KBM-7 (cell line): Measurements from ENCODE around the gene CDADC1.
"Not testable (repeated sequence)": the region's sequence is repeated elsewhere in the genome, so short reads cannot be mapped to it uniquely, and the experiment has no call there.

Source experiments
- DNase-seq: peaks from one replicate; pipeline ENCODE4 v3.0.0-alpha.2; 2015
- in situ Hi-C: fragments of 300-500 bp; cut with MboI; formaldehyde crosslinking; loops from 2 replicates; pipeline ENCODE4 v1.14.3; 2020; ENCODE audit warnings: low sequenced_read_pairs, low pct_unique_long_range_greater_than_20kb, mixed read lengths

Gene CDADC1

GRCh38 chr13:49305792-49306425 lies 58.2 kb downstream of the CDADC1 start:
- DNase-seq: no peak
- in situ Hi-C loops: loop anchor here (25.0 kb wide), 1 partner anchor 306 kb away; no protein-coding TSS in a partner anchor

DNA sequence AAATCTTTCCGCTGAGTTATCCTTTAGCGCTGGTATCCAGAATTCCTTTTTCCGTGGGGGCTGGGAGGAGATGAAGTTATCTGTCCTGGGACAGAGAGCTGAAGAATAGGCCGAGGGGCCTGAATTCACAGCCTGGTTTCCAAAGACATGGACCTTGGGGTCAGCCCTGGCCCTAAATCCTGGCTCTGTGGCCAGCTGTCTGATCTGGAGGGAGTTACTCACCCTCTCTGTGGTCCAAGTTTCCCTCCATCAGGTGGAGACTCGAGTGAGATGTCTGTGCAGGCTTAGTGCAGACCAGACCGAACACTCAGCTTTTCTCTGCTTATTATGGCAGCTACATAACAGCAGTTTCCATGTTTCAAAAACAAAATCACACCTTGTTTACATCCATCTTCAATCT lies 59.6 kb downstream of the CDADC1 start:
- in situ Hi-C loops: loop anchor here (25.0 kb wide), 1 partner anchor 305 kb away; no protein-coding TSS in a partner anchor
- no peak for DNase-seq

GRCh38 chr13:49308097-49308875 lies 60.6 kb downstream of the CDADC1 start:
- in situ Hi-C loops: loop anchor here (25.0 kb wide), 1 partner anchor 304 kb away; no protein-coding TSS in a partner anchor
- DNase-seq: no peak

GRCh38 chr13:49308921-49309408 lies 61.2 kb downstream of the CDADC1 start:
- in situ Hi-C loops: loop anchor here (25.0 kb wide), 1 partner anchor 303 kb away; no protein-coding TSS in a partner anchor
- no peak for DNase-seq

DNA sequence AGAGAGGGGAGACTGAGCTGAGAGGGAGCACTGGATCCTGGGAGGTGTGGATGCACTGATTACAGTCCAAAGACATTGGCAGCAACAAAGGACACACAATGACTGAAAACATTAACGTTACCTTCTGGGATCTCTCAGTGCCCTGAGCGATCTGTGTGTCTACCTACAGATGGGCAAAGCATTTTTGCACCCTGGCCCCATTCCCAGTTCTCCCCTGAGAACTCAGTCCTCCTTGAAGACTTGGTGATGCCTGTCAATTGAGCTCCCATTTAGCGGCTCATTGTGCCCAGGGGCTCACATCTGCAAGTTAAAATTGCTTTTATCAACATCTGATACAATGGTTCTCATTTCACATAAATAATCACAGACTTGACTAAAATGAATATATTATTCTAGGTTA lies 62.5 kb downstream of the CDADC1 start:
- no peak for DNase-seq
- in situ Hi-C loops: loop anchor here (25.0 kb wide), 1 partner anchor 302 kb away; no protein-coding TSS in a partner anchor

GRCh38 chr13:49311816-49312215 lies 64.1 kb downstream of the CDADC1 start:
- no peak for DNase-seq
- in situ Hi-C loops: loop anchor here (25.0 kb wide), 1 partner anchor 300 kb away; no protein-coding TSS in a partner anchor

DNA sequence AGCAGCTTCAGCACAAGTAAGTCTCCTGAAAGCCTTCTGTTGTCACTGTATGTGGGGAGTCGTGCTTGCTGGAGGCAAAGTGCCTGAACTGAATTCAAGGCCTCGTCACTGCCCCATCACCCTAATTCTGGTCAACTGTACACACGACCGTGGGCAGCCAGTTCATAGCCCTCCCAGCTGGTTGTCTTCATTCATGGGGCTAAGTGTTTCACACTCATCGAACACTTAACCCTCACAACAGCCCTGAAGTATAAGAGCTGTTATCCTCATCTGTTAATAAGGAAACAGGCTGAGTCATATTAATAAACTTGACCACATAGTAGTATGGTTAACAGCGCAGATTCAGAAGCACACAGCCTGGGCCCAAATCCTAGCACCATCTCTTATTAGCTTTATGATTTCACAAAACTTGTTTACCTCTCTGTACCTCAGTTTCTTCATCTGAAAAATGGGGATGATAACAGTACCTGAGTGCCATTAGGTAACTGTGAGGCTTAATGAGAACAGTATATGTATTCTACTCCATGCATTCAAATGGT lies 66.7 kb downstream of the CDADC1 start:
- DNase-seq: no peak
- in situ Hi-C loops: loop anchor here (25.0 kb wide), 1 partner anchor 298 kb away; no protein-coding TSS in a partner anchor

DNA sequence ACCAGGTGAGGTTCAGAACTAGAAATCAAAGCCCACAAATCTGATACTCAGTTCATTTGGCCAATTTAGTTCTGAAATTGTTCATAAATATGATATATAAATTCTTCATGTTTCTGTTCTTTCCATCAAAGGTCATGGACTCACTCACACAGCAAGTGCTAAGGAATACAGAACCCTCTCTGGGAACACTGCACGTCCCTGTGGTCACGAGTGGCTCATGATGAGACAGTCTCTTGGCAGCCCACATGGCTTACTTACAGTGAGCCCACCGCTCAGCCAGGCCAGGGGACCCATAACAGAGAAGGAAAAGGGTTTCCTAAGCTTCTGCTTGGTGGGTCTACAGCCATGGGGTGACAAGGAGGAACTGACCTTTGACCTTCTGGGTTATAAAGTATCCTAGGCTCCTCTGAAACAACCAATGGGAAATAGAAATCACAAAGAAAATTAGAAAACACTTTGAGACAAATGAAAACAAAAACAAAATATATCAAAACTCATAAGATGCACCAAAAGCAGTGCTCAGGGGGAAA lies 67.4 kb downstream of the CDADC1 start:
- in situ Hi-C loops: loop anchor here (25.0 kb wide), 1 partner anchor 297 kb away; no protein-coding TSS in a partner anchor
- no peak for DNase-seq

DNA sequence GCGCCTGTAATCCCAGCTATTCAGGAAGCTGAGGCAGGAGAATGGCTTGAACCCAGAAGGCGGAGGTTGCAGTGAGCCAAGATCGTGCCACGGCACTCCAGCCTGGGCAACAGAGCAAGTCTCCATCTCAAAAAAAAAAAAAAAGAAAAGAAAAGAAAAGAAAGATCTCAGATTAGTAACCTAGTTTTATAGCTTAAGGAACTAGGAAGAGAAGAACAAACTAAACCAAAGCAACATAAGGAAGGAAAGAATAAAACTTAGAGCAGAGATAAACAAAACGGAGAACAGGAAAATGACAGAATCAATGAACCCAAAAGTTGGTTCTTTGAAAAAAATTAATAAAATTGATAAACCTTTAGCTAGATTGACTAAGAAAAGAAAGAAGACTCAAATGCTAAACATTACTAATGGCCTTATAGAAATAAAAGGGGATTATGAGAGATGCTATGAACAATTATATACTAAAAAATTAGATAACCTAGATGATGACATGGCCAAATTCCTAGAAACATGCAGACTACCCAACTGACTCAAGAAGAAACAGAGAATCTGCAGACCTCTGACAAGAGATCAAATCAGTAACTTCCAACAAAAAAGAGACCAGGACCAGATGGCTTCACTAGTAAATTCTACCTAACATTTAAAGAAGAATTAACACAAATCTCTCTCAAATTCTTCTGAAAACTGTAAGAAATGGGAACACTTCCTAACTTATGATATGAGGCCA lies 68.2 kb downstream of the CDADC1 start:
- in situ Hi-C loops: loop anchor here (25.0 kb wide), 1 partner anchor 296 kb away; no protein-coding TSS in a partner anchor
- DNase-seq: no peak

- DNase-seq: no peak
- in situ Hi-C loops: loop anchor here (25.0 kb wide), 1 partner anchor 293 kb away; no protein-coding TSS in a partner anchor
These were observed 71.8 kb downstream of the CDADC1 start for GRCh38 chr13:49319551-49319950.

DNA sequence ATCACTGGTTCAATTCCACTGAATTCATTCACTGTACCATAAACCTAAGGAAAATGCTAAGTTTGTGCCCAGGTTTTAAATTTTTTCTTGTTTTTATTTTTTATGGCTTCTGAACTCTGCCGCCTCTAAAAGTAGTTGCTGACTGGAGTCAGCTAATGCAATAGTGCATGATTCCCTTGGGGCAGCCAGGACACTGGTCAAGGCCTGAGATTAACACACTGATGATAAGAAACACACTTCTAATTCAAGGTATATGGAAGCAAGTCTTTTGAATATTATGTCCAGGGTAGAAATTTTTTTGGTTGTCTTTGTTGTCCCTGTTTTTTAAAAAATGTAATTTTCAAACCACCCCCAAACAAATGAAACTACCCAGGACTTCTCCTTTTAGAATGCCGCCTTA lies 72.2 kb downstream of the CDADC1 start:
- in situ Hi-C loops: loop anchor here (25.0 kb wide), 1 partner anchor 292 kb away; no protein-coding TSS in a partner anchor
- DNase-seq: no peak

DNA sequence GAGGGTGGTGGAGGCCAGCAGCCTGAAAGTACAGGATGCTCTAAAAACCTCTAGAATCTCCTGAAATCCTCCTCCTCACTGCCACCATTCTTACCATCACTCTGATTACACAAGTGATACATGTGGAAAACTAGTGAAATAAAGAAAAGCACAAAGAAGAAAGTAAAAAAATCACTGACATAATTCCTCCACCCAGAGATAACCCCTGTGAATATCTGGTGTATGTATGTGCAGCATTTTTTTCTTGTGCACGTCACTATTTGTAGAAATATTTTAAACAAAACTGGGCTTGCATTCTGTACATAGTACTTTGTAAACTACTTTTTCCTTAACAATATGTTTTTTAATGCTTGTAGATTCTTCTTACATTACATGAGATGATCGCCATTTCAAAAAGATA lies 73.2 kb downstream of the CDADC1 start:
- no peak for DNase-seq
- in situ Hi-C loops: loop anchor here (25.0 kb wide), 1 partner anchor 291 kb away; no protein-coding TSS in a partner anchor

- no peak for DNase-seq
- in situ Hi-C loops: loop anchor here (25.0 kb wide), 1 partner anchor 290 kb away; no protein-coding TSS in a partner anchor
These were observed 75.0 kb downstream of the CDADC1 start for GRCh38 chr13:49322702-49323101.

DNA sequence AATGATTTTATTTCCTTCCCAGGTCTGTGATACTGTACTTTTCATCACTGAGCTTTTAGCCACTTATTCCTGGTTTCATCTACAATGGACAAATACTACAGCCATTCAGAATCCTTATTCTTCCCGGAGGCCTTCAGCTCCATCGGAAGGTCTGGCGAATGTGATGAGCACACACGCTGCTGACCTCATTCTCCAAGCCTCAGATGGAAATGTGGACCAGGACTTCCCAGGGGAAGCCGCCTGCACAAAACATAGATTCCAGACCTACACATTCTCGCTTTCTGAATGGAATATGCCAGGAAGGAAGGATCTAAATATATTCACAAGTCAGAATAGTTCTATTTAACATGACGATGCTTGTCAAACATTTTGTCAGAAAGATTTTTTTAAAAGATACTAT lies 75.6 kb downstream of the CDADC1 start:
- no peak for DNase-seq
- in situ Hi-C loops: loop anchor here (25.0 kb wide), 1 partner anchor 289 kb away; no protein-coding TSS in a partner anchor

DNA sequence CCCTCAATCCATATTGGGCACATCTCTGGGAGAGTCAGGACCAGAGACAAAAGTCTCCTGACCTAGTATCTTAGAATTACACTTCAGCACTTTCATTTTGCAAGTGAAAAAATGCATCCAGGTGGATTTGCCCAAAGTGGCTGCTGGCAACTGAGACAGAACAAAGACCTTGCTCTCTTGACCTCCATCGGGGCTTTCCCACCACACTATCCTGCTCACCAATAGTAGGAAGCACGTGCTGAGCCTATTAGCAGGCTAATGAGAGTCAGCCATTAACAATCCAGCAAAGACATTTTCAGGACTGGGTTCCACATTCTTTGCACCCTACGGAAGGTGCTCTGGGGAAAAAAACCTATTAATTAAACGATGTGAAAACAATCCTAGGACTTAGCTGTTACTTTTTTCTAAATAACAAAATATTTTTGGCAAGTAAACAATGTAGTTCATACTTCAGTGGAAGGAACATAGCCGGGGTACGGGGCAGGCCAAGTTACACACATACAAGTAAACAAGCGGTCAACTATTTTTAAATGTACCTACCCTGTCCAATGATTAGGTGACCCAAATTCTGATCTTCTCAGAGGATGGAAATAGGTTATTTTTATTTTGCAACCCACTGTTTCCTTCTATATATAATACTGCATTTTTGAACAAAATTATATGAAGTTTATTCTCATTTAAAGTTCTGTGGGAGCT lies 78.6 kb downstream of the CDADC1 start:
- no peak for DNase-seq
- in situ Hi-C loops: no loop called here

GRCh38 chr13:49327145-49327544 lies 79.4 kb downstream of the CDADC1 start:
- in situ Hi-C loops, DNase-seq: not testable (repeated sequence)

- in situ Hi-C loops: no loop called here
These were observed 82.3 kb downstream of the CDADC1 start for GRCh38 chr13:49329831-49330545.

More at GRCh38 chr13:49329831-49330545, 82.3 kb downstream of the CDADC1 start:
- DNase-seq: no peak
